Retinal pigment epithelial cell (primary cell): ENCODE results near the gene ST6GAL1.
"Not testable (repeated sequence)": the region's sequence is repeated elsewhere in the genome, so short reads cannot be mapped to it uniquely, and the experiment has no call there.

Source experiments
- DNase-seq: peaks from one replicate; pipeline ENCODE4 v3.0.0-alpha.2; 2010; ENCODE audit warnings: low read depth
- H3K4me3 ChIP-seq: 2 replicates; pipeline ENCODE4 v1.5.1; 2011; ENCODE audit warnings: mild to moderate bottlenecking, low read length, control low read depth, moderate library complexity
- TF ChIP-seq, protein P1 (sequence below): conservative IDR thresholded peaks from 2 replicates; pipeline ENCODE4 v1.5.1; 2011; ENCODE audit warnings: low read depth, low read length, control low read depth, inconsistent platforms

Gene ST6GAL1

DNA sequence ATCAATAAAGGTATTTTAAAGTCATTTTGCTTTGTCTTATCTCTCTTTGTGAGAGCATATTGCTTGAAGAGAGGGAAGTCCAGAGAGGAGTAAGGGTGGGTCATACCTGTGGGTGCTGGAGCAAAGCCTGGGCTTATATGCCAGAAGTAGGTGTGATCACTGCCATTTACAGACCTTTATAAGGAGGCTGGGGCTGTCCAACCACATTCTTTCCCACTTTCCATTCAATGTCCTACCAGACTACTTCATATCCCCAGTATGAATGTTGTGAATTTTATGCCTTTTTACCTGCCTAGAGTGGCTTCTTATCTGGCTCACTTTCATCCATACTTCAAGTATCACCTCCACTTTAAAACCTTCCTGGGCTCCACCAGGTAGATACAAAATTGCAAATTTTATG lies 39.4 kb upstream of the ST6GAL1 start:
- H3K4me3 ChIP-seq = no peak overlapping the region
- no peak for DNase-seq
- TF ChIP-seq, protein P1, sequence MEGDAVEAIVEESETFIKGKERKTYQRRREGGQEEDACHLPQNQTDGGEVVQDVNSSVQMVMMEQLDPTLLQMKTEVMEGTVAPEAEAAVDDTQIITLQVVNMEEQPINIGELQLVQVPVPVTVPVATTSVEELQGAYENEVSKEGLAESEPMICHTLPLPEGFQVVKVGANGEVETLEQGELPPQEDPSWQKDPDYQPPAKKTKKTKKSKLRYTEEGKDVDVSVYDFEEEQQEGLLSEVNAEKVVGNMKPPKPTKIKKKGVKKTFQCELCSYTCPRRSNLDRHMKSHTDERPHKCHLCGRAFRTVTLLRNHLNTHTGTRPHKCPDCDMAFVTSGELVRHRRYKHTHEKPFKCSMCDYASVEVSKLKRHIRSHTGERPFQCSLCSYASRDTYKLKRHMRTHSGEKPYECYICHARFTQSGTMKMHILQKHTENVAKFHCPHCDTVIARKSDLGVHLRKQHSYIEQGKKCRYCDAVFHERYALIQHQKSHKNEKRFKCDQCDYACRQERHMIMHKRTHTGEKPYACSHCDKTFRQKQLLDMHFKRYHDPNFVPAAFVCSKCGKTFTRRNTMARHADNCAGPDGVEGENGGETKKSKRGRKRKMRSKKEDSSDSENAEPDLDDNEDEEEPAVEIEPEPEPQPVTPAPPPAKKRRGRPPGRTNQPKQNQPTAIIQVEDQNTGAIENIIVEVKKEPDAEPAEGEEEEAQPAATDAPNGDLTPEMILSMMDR = no peak

DNA sequence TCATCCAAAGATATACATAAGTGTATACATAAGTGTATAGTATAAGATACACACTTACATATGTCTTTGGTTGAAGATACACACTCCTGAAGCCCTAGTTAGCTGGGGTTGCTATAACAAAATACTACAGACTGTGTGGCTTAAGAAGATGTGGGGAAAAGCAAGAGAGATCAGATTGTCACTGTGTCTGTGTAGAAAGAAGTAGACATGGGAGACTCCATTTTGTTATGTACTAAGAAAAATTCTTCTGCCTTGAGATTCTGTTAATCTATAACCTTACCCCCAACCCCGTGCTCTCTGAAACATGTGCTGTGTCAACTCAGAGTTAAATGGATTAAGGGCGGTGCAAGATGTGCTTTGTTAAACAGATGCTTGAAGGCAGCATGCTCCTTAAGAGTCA lies 37.3 kb upstream of the ST6GAL1 start:
- H3K4me3 ChIP-seq, DNase-seq: not testable (repeated sequence)

DNA sequence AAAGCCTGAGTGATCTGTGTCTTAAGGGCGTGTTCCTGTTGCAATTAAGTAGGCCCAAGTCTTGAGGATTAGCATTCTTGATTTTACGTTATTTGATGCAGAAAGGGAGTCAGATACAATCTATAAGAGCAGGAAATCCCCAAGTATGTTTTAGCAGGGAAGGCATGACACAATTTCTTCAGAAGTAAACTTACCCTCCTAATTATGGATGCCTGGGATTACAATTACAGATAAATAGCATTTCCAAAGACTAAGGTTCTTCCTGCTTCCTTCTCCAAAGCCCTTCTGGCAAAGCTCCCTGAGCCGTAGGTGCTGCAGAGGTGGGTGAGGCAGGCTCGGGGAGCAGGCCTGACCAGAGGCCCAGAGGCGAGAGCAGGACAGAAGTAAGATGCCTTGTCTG lies 34.9 kb upstream of the ST6GAL1 start:
- peak; percentile 93 for DNase-seq
- TF ChIP-seq, protein P1 = no peak
- no peak overlapping the region for H3K4me3 ChIP-seq

DNA sequence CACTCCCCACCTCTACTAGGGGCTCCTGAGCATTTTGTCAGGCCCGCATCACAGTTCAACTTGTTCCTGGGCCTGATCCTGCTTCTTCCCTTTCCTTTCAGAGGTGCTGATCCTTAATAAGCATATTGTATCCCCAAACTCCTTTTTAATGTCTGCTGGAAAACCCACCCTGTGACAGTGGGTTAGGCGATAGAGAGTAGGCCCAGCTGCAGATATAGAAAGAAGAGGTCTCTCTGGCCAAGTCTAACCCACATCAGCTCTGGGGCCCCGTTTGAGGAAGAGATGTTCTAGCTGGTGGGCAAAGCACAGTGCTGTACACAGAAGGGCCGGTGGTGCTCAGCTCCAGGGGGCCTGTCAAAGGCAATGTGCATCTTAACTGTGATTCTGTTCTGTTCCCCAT lies 34.3 kb upstream of the ST6GAL1 start:
- TF ChIP-seq, protein P1 = no peak
- no peak for DNase-seq
- H3K4me3 ChIP-seq = no peak overlapping the region

DNA sequence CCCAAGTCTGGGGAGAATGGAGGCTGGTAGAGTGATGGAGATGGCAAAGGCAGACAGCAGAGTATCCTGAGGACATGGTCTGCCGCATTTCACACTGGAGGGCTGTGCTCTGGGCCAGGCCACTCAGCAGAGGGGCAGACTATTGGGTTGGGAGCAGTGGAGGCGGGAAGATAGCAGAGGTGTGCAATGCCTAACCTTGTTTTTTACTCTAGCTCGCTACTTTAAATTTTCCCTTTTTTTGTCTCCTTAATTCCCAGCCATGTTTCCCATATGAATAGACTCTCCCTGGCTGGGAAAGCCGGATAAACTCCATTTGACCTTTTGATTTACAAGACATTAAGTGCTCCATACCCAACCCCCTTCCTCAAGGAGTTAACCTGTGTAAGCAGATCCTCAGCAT lies 33.5 kb upstream of the ST6GAL1 start:
- TF ChIP-seq, protein P1 = no peak
- no peak overlapping the region for H3K4me3 ChIP-seq
- no peak for DNase-seq

DNA sequence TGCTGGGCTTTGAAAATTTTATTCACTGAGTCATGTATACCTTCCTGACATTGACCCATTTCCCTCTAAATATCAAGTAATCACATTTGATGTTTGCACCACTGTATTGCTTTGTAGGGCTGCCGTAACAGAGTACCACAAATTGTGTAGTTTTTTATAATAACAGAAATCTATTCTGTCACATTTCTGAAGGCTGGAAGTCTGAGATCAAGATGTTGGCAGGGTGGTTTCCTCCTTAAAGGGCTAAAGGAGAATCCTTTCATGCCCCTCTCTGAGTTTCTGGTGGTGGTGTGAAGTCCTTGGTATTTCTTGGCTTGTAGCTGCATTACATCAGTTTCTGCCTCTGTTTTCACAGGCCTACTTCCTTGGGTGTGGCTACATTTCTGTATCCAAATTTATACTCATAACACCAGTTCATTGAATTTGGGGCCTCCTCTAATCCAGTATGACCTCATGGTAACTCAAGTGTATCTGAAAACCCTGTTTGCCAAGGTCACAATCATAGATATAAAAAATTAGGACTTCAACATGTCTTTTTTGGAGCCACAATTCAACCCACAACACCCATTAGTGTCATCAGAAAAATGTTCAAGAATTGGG lies 29.1 kb upstream of the ST6GAL1 start:
- TF ChIP-seq, protein P1 = no peak
- no peak overlapping the region for H3K4me3 ChIP-seq
- DNase-seq = no peak

DNA sequence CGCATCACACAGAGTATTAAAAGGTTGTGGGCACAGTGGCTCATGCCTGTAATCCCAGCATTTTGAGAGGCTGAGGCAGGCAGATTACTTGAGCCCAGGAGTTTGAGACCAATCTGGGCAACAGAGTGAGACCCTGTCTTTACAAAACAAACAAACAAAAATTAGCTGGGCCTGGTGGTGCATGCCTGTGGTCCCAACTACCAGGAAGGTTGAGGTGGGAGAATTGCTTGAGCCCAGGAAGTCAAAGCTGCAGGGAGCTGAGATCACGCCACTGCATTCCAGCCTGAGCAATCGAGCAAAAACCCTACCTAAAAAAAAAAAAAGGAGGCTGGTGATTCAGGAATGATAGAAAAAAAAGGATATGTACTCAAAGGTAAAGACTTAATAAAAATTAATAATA lies 28.2 kb upstream of the ST6GAL1 start:
- TF ChIP-seq, protein P1 = no peak
- DNase-seq = no peak
- H3K4me3 ChIP-seq = no peak overlapping the region

DNA sequence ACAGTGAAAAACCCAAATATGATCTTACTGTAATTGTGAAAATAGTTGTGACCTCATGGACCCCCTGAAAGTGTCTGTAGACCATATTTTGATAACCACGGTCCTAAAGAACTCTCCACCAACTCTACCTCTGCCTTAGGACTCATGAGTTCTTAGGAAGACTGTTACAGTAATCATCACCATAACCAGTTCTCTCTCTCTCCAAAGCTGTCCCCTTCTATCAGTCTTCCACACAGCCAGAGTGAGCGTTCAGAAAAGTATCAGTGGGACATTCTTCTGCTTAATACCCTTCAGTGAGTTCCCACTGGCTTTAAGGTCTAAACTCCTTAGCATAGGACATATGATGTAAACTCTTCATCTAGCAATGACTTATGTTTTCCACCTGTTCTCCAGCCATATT lies 27.6 kb upstream of the ST6GAL1 start:
- no peak overlapping the region for H3K4me3 ChIP-seq
- TF ChIP-seq, protein P1 = no peak
- DNase-seq = no peak

DNA sequence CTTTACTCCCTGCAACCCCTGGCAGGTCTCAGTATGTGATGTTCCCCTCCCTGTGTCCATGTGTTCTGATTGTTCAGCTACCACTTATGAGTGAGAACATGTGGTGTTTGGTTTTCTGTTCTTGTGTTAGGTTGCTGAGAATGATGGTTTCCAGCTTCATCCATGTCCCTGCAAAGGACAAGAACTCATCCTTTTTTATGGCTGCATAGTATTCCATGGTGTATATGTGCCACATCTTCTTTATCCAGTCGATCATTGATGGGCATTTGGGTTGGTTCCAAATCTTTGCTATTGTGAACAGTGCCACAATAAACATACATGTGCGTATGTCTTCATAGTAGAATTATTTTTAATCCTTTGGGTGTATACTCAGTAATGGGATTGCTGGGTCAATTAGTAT lies 26.6 kb upstream of the ST6GAL1 start:
- DNase-seq, H3K4me3 ChIP-seq: not testable (repeated sequence)

DNA sequence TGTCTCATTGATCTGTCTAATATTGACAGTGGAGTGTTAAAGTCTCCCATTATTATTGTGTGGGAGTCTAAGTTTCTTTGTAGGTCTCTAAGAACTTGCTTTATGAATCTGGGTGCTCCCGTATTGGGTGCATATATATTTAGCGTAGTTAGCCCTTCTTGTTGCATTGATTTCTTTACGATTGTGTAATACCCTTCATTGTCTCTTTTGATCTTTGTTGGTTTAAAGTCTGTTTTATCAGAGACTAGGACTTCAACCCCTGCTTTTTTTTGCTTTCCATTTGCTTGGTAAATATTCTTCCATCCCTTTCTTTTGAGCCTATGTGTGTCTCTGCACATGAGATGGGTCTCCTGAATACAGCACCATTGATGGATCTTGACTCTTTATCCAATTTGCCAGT lies 23.3 kb upstream of the ST6GAL1 start:
- not testable (repeated sequence) for H3K4me3 ChIP-seq, DNase-seq
